A673 (cell line): ENCODE measurements around the gene OST4. TPM values are rescaled to one million over a fixed set of nuclear protein-coding genes. Genes with fewer than 3 reads are reported as not detected.

Source experiments
- BruUV-seq: library from RNA; stranded (reverse); fragments of 400-500 nt; replicated peaks from 2 replicates; lab custom pipeline; 2021; lab: Mats Ljungman, UMichigan
- CTCF ChIA-PET: fragments of 300-600 bp; sonication (Branson Sonifier 250); formaldehyde crosslinking; loops from one replicate; lab custom pipeline; 2022; ENCODE audit warnings: antibody characterized with exemption; lab: Charles Lee
- POLR2A ChIA-PET: fragments of 300-600 bp; sonication (Branson Sonifier 250); formaldehyde crosslinking; loops from one replicate; lab custom pipeline; 2022; ENCODE audit warnings: antibody characterized with exemption; ENCODE audit not compliant: low non-redundant PET; lab: Charles Lee
- DNase-seq: peaks from one replicate; pipeline ENCODE4 v3.0.0-alpha.2; 2015; ENCODE audit warnings: low spot score
- H3K27ac ChIP-seq: fragments of 200-600 bp; sonication (generic); 2 replicates; pipeline ENCODE4 v1.5.1; 2016; ENCODE audit warnings: mixed run types, low read depth, mild to moderate bottlenecking, mixed read lengths, antibody characterized with exemption, low read length; ENCODE audit not compliant: poor library complexity, severe bottlenecking
- H3K27me3 ChIP-seq: fragments of 200-600 bp; sonication (generic); replicated peaks from 2 replicates; pipeline ENCODE4 v1.6.1; 2017; ENCODE audit warnings: mixed run types, low read depth, mild to moderate bottlenecking, mixed read lengths, antibody characterized with exemption, low read length; ENCODE audit not compliant: insufficient read depth, poor library complexity
- H3K36me3 ChIP-seq: fragments of 200-600 bp; sonication (generic); 2 replicates; pipeline ENCODE4 v1.6.1; 2016; ENCODE audit warnings: mixed run types, mild to moderate bottlenecking, mixed read lengths, antibody characterized with exemption, low read length; ENCODE audit not compliant: insufficient read depth, poor library complexity, severe bottlenecking
- H3K4me1 ChIP-seq: fragments of 200-600 bp; sonication (generic); 2 replicates; pipeline ENCODE4 v1.6.1; 2017; ENCODE audit warnings: mixed run types, mild to moderate bottlenecking, mixed read lengths, antibody characterized with exemption, low read length; ENCODE audit not compliant: insufficient read depth, poor library complexity, severe bottlenecking
- H3K4me3 ChIP-seq: fragments of 200-600 bp; sonication (generic); 2 replicates; pipeline ENCODE4 v1.5.1; 2016; ENCODE audit warnings: low read depth, mixed run types, mild to moderate bottlenecking, mixed read lengths, low read length; ENCODE audit not compliant: poor library complexity, severe bottlenecking
- H3K9me3 ChIP-seq: fragments of 200-600 bp; sonication (generic); 2 replicates; pipeline ENCODE4 v1.6.1; 2016; ENCODE audit warnings: mixed run types, low read depth, mild to moderate bottlenecking, mixed read lengths, antibody characterized with exemption, low read length; ENCODE audit not compliant: poor library complexity, severe bottlenecking
- CTCF ChIP-seq: fragments of 300-800, 200-600 bp; sonication (generic); conservative IDR thresholded peaks from 2 replicates; pipeline ENCODE4 v1.5.1; 2017; ENCODE audit warnings: low read depth, mild to moderate bottlenecking, antibody characterized with exemption, low read length, moderate library complexity, mixed read lengths
- EZH2 ChIP-seq: fragments of 200-600 bp; sonication (generic); IDR thresholded peaks from 2 replicates; pipeline ENCODE4 v1.6.1; 2017; ENCODE audit warnings: borderline replicate concordance, low read depth, mild to moderate bottlenecking, mixed read lengths, antibody characterized with exemption, low read length; ENCODE audit not compliant: poor library complexity, severe bottlenecking
- intact Hi-C: fragments of 100-400 bp; cut with micrococcal nuclease; formaldehyde crosslinking; loops from one replicate; pipeline ENCODE4 v1.10.0; 2022; ENCODE audit not compliant: unreplicated experiment
- total RNA-seq: library from RNA; stranded (reverse); gene quantifications from 2 replicates; pipeline ENCODE4 v1.2.3, GENCODE V29; 2021

Gene OST4
- total RNA-seq, 1 experiment from 2014 or later: 235 TPM

- Histone ChIP-seq H3K27ac (no peak overlapping the region), H3K4me3 (no peak overlapping the region), H3K4me1 (no peaks in the 10 kb centered on the region), H3K9me3 (no peaks in the 10 kb centered on the region), H3K27me3 (no peaks in the 10 kb centered on the region), H3K36me3 (no peaks in the 10 kb centered on the region)
- intact Hi-C loops: no loop called here
- no peak for DNase-seq
- no TSS peak for BruUV-seq
- CTCF ChIA-PET: interaction anchor here (0.6 kb wide), 1 partner anchor 168 kb away, joined by 3 read pairs; no protein-coding TSS in a partner anchor
- POLR2A ChIA-PET: no interaction called here
- TF ChIP-seq CTCF (no peak), EZH2 (no peak)
Measured at GRCh38 chr2:27023740-27024139, 47.7 kb downstream of the OST4 start.

GRCh38 chr2:27021253-27022049 lies 50.0 kb downstream of the OST4 start:
- Histone ChIP-seq H3K36me3 (no peaks in the 10 kb centered on the region), H3K4me1 (peaks cover 7% of the 10 kb centered on the region), H3K4me3 (no peak overlapping the region), H3K9me3 (no peaks in the 10 kb centered on the region), H3K27ac (no peak overlapping the region), H3K27me3 (no peaks in the 10 kb centered on the region)
- intact Hi-C loops: no loop called here
- BruUV-seq: no TSS peak
- ChIA-PET POLR2A (no interaction called here), CTCF (no interaction called here)
- no peak for TF ChIP-seq CTCF
- no peak for TF ChIP-seq EZH2
- DNase-seq: no peak

Other genes starting within 250 kb of the OST4 start
- 110 and 111 TPM in 2 replicates for gene DPYSL5, start 223.5 kb downstream of the OST4 start, total RNA-seq
- gene MAPRE3, start 101.0 kb downstream of the OST4 start, total RNA-seq: 8.4 and 9.0 TPM in 2 replicates
- gene TMEM214, start 38.7 kb downstream of the OST4 start, total RNA-seq: 76.7 and 77.8 TPM in 2 replicates
- 64.1 and 72.8 TPM in 2 replicates for gene AGBL5, start 20.0 kb downstream of the OST4 start, total RNA-seq
- gene EMILIN1, start 7.0 kb upstream of the OST4 start, total RNA-seq: 31.0 and 46.8 TPM in 2 replicates
- 39.1 and 40.2 TPM in 2 replicates for gene KHK, start 15.1 kb upstream of the OST4 start, total RNA-seq
- 8.4 and 9.4 TPM in 2 replicates for gene CGREF1, start 47.5 kb upstream of the OST4 start, total RNA-seq
- 0.22 TPM in 1 of 2 replicates, not detected in the other for gene ABHD1, start 52.2 kb upstream of the OST4 start, total RNA-seq
- 52.7 and 53.8 TPM in 2 replicates for gene PREB, start 63.0 kb upstream of the OST4 start, total RNA-seq
- gene PRR30, start 67.8 kb upstream of the OST4 start, total RNA-seq: not detected in 2 replicates
- gene TCF23, start 77.3 kb upstream of the OST4 start, total RNA-seq: not detected in 2 replicates
- 106 and 107 TPM in 2 replicates for gene ATRAID, start 140.4 kb upstream of the OST4 start, total RNA-seq
- gene SLC5A6, start 140.6 kb upstream of the OST4 start, total RNA-seq: 366 and 515 TPM in 2 replicates
- gene CAD, start 145.7 kb upstream of the OST4 start, total RNA-seq: 194 and 210 TPM in 2 replicates
- gene SLC30A3, start 191.4 kb upstream of the OST4 start, total RNA-seq: 45.0 and 45.6 TPM in 2 replicates
- 2.4 and 2.7 TPM in 2 replicates for gene DNAJC5G, start 203.8 kb upstream of the OST4 start, total RNA-seq
- gene TRIM54, start 210.8 kb upstream of the OST4 start, total RNA-seq: 2.2 and 2.8 TPM in 2 replicates
- gene UCN, start 236.8 kb upstream of the OST4 start, total RNA-seq: 0.64 and 0.68 TPM in 2 replicates